GM18519 (cell line): ENCODE data around the gene PIK3CB.
"Not testable (repeated sequence)": the region's sequence is repeated elsewhere in the genome, so short reads cannot be mapped to it uniquely, and the experiment has no call there.

ENCODE experiments used
- ATAC-seq: cut with Tn5 transposase; IDR thresholded peaks from one replicate; pipeline ENCODE4 v1.9.1; 2021; ENCODE audit warnings: mild to moderate bottlenecking, moderate library complexity; ENCODE audit not compliant: unreplicated experiment, low FRiP score

Gene PIK3CB

DNA sequence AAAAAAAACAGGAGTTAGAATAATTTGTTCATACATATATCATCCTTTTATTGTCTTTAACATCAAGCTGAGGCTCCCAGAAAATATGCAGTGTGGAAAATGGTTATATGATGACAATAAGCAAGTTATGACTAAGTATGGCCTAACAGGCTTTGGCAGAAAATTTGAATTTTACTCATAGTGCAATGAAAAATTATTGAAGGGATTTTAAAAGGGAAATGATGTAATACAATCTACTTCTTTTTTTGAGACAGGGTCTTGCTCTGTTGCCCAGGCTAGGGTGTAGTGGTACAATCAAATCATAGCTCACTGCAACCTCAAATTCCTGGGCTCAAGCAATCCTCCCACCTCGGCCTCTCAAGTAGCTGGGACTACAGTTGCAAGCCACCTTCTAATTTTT is 147.5 kb downstream of the PIK3CB start:
- ATAC-seq: peak; percentile 21

DNA sequence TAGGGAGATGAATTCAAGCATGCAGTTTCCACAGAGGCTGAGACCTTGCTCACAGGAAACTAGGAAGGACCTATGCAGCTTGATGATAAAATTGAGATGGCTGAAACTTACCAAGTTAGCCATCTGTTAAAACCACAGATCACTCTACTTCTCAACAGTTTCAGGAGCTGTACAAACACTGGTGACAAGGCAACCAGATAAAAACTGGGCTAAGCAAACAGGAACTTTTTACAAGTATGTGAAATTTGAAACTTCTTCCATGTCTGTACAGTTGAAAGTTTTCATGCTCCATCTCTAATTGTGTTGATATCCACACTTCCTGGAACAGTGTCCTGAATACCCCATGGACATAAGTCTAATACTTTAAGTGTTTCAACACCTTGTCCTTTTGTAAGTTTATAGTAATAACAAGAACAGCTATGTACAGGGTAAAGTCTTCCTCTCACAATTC is 147.9 kb downstream of the PIK3CB start:
- ATAC-seq: peak; percentile 97

GRCh38 chr3:138684396-138684795 is 150.3 kb downstream of the PIK3CB start:
- ATAC-seq: no peak

- ATAC-seq: no peak
These were observed 152.1 kb downstream of the PIK3CB start for GRCh38 chr3:138682648-138683047.

DNA sequence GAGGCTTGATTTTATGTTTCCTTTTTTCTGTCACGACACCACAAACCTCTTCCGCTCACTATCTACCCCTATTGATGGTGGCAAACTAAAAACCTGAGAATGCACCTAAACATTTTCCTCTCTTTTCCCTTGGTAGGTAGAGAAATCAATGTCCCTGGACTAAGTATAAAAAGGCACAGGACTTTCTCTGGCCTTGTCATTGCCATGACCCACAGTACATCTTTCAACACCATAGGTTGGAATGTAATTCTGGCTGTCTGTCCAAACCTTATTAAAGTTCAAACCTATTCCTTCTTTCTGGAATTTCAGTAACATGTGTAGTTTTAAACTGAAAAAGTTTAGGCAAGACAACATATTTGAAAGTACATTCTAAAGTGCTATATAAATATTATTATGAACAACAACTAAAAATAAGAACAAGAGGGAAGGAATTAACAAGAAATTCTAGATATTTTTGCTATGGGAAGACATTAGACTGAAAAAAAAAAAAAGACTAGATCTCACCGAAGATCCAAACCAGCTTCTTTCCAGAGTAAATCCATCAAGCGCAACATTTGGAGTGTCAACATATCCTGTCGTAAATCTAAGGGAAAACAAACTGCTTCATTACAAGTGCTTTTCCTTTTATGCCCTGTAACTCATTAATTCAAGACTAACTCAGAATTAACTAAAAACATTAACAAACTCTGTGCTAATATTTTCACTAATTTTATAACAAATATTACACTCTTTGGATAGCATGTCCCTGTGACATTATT is 153.1 kb downstream of the PIK3CB start:
- no peak for ATAC-seq

DNA sequence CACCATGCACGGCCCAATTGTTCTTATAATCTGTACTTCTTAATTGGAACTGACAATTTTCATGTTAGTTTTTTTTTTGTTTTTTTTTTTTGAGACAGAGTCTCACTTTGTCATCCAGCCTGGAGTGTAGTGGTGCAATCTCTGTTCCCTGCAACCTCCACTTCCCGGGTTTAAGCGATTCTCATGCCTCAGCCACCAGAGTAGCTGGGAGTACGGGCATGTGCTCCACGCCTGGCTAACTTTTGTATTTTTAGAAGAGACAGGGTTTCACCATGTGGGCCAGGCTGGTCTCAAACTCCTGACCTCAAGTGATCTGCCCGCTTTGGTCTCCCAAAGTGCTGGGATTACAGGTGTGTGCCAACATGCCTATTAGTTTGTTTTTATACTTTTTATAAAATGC is 153.8 kb downstream of the PIK3CB start:
- ATAC-seq: not testable (repeated sequence)

DNA sequence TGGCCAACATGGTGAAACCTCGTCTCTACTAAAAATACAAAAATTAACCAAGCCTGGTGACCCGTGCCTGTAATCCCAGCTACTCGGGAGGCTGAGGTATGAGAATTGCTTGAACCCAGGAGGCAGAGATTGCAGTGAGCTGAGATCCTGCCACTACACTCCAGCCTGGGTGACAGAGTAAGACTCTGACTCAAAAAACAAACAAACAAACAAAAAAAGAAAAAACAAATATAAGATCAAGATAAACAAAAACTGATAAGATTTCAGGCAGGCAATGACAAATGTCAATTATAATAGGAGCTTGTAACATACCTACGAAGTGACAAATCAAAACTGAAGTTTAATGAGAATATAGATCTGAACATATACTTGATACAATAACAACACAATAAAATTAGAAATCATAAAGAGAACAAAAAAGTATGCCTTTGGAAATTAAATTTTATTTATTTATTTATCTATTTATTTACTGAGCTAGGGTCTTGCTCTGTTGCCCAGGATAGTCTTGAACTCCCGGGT is 155.8 kb downstream of the PIK3CB start:
- ATAC-seq: no peak

- no peak for ATAC-seq
These were observed 156.6 kb downstream of the PIK3CB start for GRCh38 chr3:138678086-138678485.

DNA sequence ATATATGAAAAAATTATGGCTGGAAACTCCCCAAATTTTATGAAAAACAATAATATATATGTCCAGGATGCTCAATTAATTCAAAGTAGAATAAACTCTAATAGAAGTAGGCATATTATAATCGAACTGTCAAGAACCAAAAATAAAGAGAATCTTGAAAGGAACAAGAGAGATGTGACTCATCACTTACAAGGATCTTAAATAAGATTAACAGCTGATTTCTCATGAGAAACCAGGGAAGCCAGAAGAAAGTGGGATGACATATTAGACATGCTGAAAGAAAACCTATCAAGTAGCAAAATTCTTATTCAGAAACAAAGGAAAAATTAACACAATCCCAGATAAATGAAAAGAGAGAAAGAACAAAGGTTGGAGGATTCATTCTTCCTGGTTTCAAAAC is 159.3 kb downstream of the PIK3CB start:
- ATAC-seq: no peak

- no peak for ATAC-seq
These were observed 160.8 kb downstream of the PIK3CB start for GRCh38 chr3:138673641-138674530.

- ATAC-seq: no peak
These were observed 164.3 kb downstream of the PIK3CB start for GRCh38 chr3:138670407-138670806.

- ATAC-seq: no peak
These were observed 166.6 kb downstream of the PIK3CB start for GRCh38 chr3:138668107-138668506.

DNA sequence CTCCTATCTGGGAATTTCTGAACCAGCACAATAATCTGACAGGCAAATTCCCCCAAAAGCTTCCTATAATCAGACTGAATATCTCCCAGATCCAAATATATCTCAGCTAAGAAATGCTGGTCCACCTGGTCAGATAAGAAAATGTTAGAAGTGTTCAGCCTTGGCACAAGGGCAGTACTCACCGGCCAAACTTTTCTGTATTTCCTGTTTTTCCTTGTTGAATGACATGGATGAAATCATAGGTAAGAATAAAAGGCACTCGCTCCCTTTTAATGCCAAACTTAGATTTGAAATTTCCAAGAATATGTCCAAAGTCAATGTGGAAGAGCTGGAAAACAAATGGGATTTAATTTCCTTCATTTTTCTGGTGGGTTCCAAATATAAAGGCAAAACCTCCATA is 177.2 kb downstream of the PIK3CB start:
- ATAC-seq: no peak

- no peak for ATAC-seq
These were observed 181.2 kb downstream of the PIK3CB start for GRCh38 chr3:138653567-138653966.

DNA sequence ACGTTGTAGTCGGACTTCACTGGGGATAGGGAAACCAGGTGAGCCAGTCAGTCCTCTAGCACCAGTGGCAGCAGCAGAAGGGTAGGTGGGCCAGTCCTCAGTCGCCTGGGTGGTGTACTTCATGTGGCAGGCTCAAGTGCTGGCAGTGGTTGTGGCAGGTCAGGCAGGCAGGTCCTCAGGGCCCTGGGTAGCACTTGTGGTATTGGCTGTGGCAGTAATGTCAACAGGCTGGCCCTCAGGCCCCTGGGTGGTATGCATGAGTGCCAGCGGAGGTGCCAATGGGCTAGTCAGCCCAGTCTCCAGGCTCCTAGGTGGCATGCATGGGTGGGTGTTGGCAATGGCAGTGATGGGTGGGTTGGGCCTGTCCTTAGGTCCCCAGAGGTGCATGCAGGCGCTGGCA is 185.6 kb downstream of the PIK3CB start:
- ATAC-seq: no peak

GRCh38 chr3:138646513-138646912 is 188.2 kb downstream of the PIK3CB start:
- ATAC-seq: no peak

DNA sequence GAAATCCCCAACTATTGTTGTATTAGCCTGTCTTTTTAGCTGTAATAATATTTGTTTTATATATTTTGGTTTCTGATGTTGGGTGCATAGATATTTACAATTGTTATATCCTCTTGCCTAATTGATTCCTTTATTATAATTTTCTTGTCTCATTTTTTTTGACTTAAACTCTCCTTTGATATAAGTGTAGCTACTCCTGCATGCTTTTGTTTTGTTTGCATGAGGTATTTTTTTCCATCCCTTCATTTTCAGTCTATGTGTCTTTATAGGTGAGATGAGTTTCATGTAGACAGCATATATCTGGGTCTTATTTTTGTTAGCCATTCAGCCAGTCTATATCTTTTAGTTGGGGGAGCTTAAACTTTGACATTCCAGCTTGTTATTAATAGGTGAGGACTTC is 188.7 kb downstream of the PIK3CB start:
- no peak for ATAC-seq

DNA sequence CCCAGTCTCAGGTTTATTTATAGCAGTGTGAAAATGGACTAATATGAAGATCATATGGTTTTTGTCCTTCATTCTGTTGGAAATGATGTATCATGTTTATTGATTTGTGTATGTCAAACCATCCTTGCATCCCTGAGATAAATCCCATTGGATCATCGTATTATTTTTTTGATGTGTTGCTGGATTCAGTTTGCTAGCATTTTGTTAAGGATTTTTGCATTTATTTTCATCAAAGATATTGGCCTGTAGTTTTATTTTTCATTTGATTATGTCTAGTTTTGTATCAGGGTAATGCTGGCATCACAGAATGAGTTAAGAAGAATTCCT is 191.8 kb downstream of the PIK3CB start:
- ATAC-seq: no peak

DNA sequence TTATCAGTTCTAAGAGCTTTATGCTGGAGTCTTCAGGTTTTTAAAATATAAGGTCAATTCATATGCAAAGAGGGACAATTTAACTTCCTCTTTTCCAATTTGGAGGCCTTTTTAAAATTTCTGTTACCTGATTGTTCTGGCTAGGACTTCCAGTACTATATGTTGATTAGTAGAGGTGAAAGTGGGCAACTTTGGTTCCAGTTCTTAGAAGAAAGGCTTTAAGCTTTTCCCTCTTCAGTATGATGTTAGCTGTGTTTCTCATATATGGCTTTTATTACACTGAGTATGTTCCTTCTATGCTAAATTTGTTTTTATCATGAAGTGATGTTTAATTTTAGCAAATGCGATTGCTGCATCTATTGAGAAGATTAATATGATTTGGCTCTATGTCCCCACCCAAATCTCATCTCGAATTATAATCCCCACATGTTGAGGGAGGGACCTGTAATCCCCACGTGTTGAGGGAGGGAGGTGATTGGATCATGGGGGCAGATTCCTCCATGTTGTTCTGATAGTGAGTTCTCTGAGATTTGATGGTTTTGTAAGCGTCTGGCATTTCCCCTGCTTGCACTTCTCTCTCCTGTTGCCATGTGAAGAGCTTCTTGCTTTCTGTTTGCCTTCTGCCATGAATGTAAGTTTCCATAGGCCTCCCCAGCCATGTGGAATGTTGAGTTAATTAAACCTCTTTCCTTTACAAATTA is 192.4 kb downstream of the PIK3CB start:
- ATAC-seq: no peak

DNA sequence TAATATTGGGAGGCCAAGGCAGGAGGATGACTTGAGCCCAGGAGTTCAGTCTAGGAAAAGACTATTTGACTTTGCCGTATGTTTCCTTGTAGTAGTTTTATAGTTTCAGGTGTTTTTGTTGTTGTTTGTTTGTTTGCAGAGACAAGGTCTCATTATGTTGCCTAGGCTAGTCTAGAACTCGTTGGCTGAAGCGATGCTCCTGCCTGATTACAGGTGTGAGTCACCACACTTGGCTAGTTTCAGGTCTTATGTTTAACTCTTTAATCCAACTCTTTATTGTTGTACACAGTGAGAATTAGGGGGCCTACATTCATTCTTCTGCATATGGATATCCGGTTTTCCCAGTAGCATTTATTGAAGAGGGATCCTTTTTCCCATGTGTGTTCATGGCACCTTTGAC is 194.2 kb downstream of the PIK3CB start:
- no peak for ATAC-seq

GRCh38 chr3:138638641-138639040 is 196.1 kb downstream of the PIK3CB start:
- no peak for ATAC-seq
